ENCODE data around the gene PGGT1B. TPM values are rescaled to one million over a fixed set of nuclear protein-coding genes. Genes with fewer than 3 reads are reported as not detected.
A peak's percentile ranks its signal among the peaks of the same experiment; 100 is the strongest.

The PGGT1B gene
- total RNA-seq, 1 experiment from 2014 or later: 31.7 TPM

GRCh38 chr5:115170929-115171510 lies 91.7 kb downstream of the PGGT1B start:
- H3K4me3 ChIP-seq (ENCODE audit: low read length): peak overlapping the region; percentile 93
- no peaks in the 10 kb centered on the region for H3K36me3 ChIP-seq (ENCODE audit: insufficient read depth, low read length)
- H3K79me2 ChIP-seq (ENCODE audit: low read length): no peaks in the 10 kb centered on the region
- no peaks in the 10 kb centered on the region for H4K20me1 ChIP-seq (ENCODE audit: insufficient read depth, low read depth, low read length)
- H3K27ac ChIP-seq (ENCODE audit: low read length): no peak overlapping the region
- peak overlapping the region; percentile 92 for H3K4me2 ChIP-seq (ENCODE audit: low read depth, low read length, poor library complexity, severe bottlenecking)
- peak overlapping the region; percentile 72 for H3K9ac ChIP-seq (ENCODE audit: low read length)
- peak overlapping the region; percentile 95; the same call in 1 of the 2 replicates for H2AFZ ChIP-seq (ENCODE audit: low read length)
- H3K27me3 ChIP-seq (ENCODE audit: low read length): no peaks in the 10 kb centered on the region; the same call in 1 of the 2 replicates
- H3K9me2 ChIP-seq (replicated peaks; ENCODE audit: insufficient read depth, low read length): no peaks in the 10 kb centered on the region
- peaks cover 21% of the 10 kb centered on the region for H3K4me1 ChIP-seq (ENCODE audit: low read length)
- DNase-seq: no peak
- no peaks in the 10 kb centered on the region for H3K9me3 ChIP-seq (ENCODE audit: low read length)

GRCh38 chr5:115170134-115170928 lies 92.3 kb downstream of the PGGT1B start:
- DNase-seq: peak; percentile 54
- Histone ChIP-seq H3K27ac (ENCODE audit: low read length) (no peak overlapping the region), H3K36me3 (ENCODE audit: insufficient read depth, low read length) (no peaks in the 10 kb centered on the region), H4K20me1 (ENCODE audit: insufficient read depth, low read depth, low read length) (no peaks in the 10 kb centered on the region), H3K79me2 (ENCODE audit: low read length) (no peaks in the 10 kb centered on the region), H3K4me3 (ENCODE audit: low read length) (peak overlapping the region; percentile 93), H3K27me3 (ENCODE audit: low read length) (no peaks in the 10 kb centered on the region; the same call in 1 of the 2 replicates), H3K9ac (ENCODE audit: low read length) (peak overlapping the region; percentile 72), H3K4me1 (ENCODE audit: low read length) (peaks cover 21% of the 10 kb centered on the region), H3K9me2 (replicated peaks; ENCODE audit: insufficient read depth, low read length) (no peaks in the 10 kb centered on the region), H2AFZ (ENCODE audit: low read length) (peak overlapping the region; percentile 95), H3K9me3 (ENCODE audit: low read length) (no peaks in the 10 kb centered on the region), H3K4me2 (ENCODE audit: low read depth, low read length, poor library complexity, severe bottlenecking) (peak overlapping the region; percentile 92)

GRCh38 chr5:115169487-115170133 lies 93.1 kb downstream of the PGGT1B start, which contains the start of gene TRIM36:
Gene TRIM36 (minus strand): TSS chr5:115169908. CDS start chr5:115169634, 274 bp downstream.
- H3K4me3 ChIP-seq (ENCODE audit: low read length): peak within 1 kb of the TSS; percentile 93
- no peaks in the 10 kb centered on the region for H3K9me3 ChIP-seq (ENCODE audit: low read length)
- H3K79me2 ChIP-seq (ENCODE audit: low read length): no peaks in the 10 kb centered on the region
- DNase-seq: peak; percentile 97
- H3K27ac ChIP-seq (ENCODE audit: low read length): no peak within 1 kb of the TSS
- peaks cover 21% of the 10 kb centered on the region for H3K4me1 ChIP-seq (ENCODE audit: low read length)
- H3K36me3 ChIP-seq (ENCODE audit: insufficient read depth, low read length): no peaks in the 10 kb centered on the region
- no peaks in the 10 kb centered on the region for H4K20me1 ChIP-seq (ENCODE audit: insufficient read depth, low read depth, low read length)
- H3K27me3 ChIP-seq (ENCODE audit: low read length): no peaks in the 10 kb centered on the region; the same call in 1 of the 2 replicates
- no peaks in the 10 kb centered on the region for H3K9me2 ChIP-seq (replicated peaks; ENCODE audit: insufficient read depth, low read length)
- H3K4me2 ChIP-seq (ENCODE audit: low read depth, low read length, poor library complexity, severe bottlenecking): peak within 1 kb of the TSS; percentile 92
- H2AFZ ChIP-seq (ENCODE audit: low read length): peak within 1 kb of the TSS; percentile 99
- H3K9ac ChIP-seq (ENCODE audit: low read length): peak within 1 kb of the TSS; percentile 74

- peak overlapping the region; percentile 93 for H3K4me3 ChIP-seq (ENCODE audit: low read length)
- peak; percentile 48 for DNase-seq
- peak overlapping the region; percentile 74 for H3K9ac ChIP-seq (ENCODE audit: low read length)
These were observed 93.7 kb downstream of the PGGT1B start for GRCh38 chr5:115168829-115169486.

GRCh38 chr5:115166744-115167393 lies 95.8 kb downstream of the PGGT1B start:
- H3K27ac ChIP-seq (ENCODE audit: low read length): no peak overlapping the region
- no peaks in the 10 kb centered on the region for H3K36me3 ChIP-seq (ENCODE audit: insufficient read depth, low read length)
- H3K4me3 ChIP-seq (ENCODE audit: low read length): no peak overlapping the region
- no peak overlapping the region for H3K4me2 ChIP-seq (ENCODE audit: low read depth, low read length, poor library complexity, severe bottlenecking)
- H2AFZ ChIP-seq (ENCODE audit: low read length): no peak overlapping the region
- DNase-seq: no peak
- H3K79me2 ChIP-seq (ENCODE audit: low read length): no peaks in the 10 kb centered on the region
- H3K9ac ChIP-seq (ENCODE audit: low read length): no peak overlapping the region
- no peaks in the 10 kb centered on the region; the same call in 1 of the 2 replicates for H3K27me3 ChIP-seq (ENCODE audit: low read length)
- no peaks in the 10 kb centered on the region for H3K9me2 ChIP-seq (replicated peaks; ENCODE audit: insufficient read depth, low read length)
- H3K4me1 ChIP-seq (ENCODE audit: low read length): peaks cover 21% of the 10 kb centered on the region
- no peaks in the 10 kb centered on the region for H3K9me3 ChIP-seq (ENCODE audit: low read length)
- no peaks in the 10 kb centered on the region for H4K20me1 ChIP-seq (ENCODE audit: insufficient read depth, low read depth, low read length)

More at GRCh38 chr5:115168829-115169486, 93.7 kb downstream of the PGGT1B start:
- Histone ChIP-seq H3K36me3 (ENCODE audit: insufficient read depth, low read length) (no peaks in the 10 kb centered on the region), H2AFZ (ENCODE audit: low read length) (peak overlapping the region; percentile 99), H3K27me3 (ENCODE audit: low read length) (no peaks in the 10 kb centered on the region; the same call in 1 of the 2 replicates), H3K27ac (ENCODE audit: low read length) (no peak overlapping the region), H3K9me3 (ENCODE audit: low read length) (no peaks in the 10 kb centered on the region), H3K9me2 (replicated peaks; ENCODE audit: insufficient read depth, low read length) (no peaks in the 10 kb centered on the region), H3K4me2 (ENCODE audit: low read depth, low read length, poor library complexity, severe bottlenecking) (peak overlapping the region; percentile 92), H3K4me1 (ENCODE audit: low read length) (peaks cover 21% of the 10 kb centered on the region), H3K79me2 (ENCODE audit: low read length) (no peaks in the 10 kb centered on the region), H4K20me1 (ENCODE audit: insufficient read depth, low read depth, low read length) (no peaks in the 10 kb centered on the region)

- Histone ChIP-seq H3K4me2 (ENCODE audit: low read depth, low read length, poor library complexity, severe bottlenecking) (no peak overlapping the region), H3K9ac (ENCODE audit: low read length) (no peak overlapping the region), H4K20me1 (ENCODE audit: insufficient read depth, low read depth, low read length) (no peaks in the 10 kb centered on the region), H2AFZ (ENCODE audit: low read length) (no peak overlapping the region), H3K36me3 (ENCODE audit: insufficient read depth, low read length) (no peaks in the 10 kb centered on the region), H3K79me2 (ENCODE audit: low read length) (no peaks in the 10 kb centered on the region), H3K9me3 (ENCODE audit: low read length) (no peaks in the 10 kb centered on the region), H3K4me1 (ENCODE audit: low read length) (peaks cover 17% of the 10 kb centered on the region), H3K9me2 (replicated peaks; ENCODE audit: insufficient read depth, low read length) (no peaks in the 10 kb centered on the region), H3K4me3 (ENCODE audit: low read length) (no peak overlapping the region), H3K27ac (ENCODE audit: low read length) (no peak overlapping the region), H3K27me3 (ENCODE audit: low read length) (no peaks in the 10 kb centered on the region; the same call in 1 of the 2 replicates)
- DNase-seq: no peak
These were observed 96.9 kb downstream of the PGGT1B start for GRCh38 chr5:115165790-115166189.

GRCh38 chr5:115160975-115161475 lies 101.7 kb downstream of the PGGT1B start:
- no peaks in the 10 kb centered on the region for H3K9me3 ChIP-seq (ENCODE audit: low read length)
- no peaks in the 10 kb centered on the region for H3K27me3 ChIP-seq (ENCODE audit: low read length)
- H3K9ac ChIP-seq (ENCODE audit: low read length): no peak overlapping the region
- H3K79me2 ChIP-seq (ENCODE audit: low read length): no peaks in the 10 kb centered on the region
- no peak overlapping the region for H3K27ac ChIP-seq (ENCODE audit: low read length)
- no peaks in the 10 kb centered on the region for H3K36me3 ChIP-seq (ENCODE audit: insufficient read depth, low read length)
- H3K4me1 ChIP-seq (ENCODE audit: low read length): no peaks in the 10 kb centered on the region
- no peak overlapping the region for H3K4me3 ChIP-seq (ENCODE audit: low read length)
- H2AFZ ChIP-seq (ENCODE audit: low read length): no peak overlapping the region
- no peak overlapping the region for H3K4me2 ChIP-seq (ENCODE audit: low read depth, low read length, poor library complexity, severe bottlenecking)
- no peak for DNase-seq
- no peaks in the 10 kb centered on the region for H3K9me2 ChIP-seq (replicated peaks; ENCODE audit: insufficient read depth, low read length)
- H4K20me1 ChIP-seq (ENCODE audit: insufficient read depth, low read depth, low read length): no peaks in the 10 kb centered on the region

Data from Karpas-422 (cell line).